ENCODE measurements around the gene HMGCS1. TPM values are rescaled to one million over a fixed set of nuclear protein-coding genes. Genes with fewer than 3 reads are reported as not detected.
"Not testable (repeated sequence)": the region's sequence is repeated elsewhere in the genome, so short reads cannot be mapped to it uniquely, and the experiment has no call there.

HMGCS1 gene
- total RNA-seq, 1 donor from 2014 or later, result 146 TPM

DNA sequence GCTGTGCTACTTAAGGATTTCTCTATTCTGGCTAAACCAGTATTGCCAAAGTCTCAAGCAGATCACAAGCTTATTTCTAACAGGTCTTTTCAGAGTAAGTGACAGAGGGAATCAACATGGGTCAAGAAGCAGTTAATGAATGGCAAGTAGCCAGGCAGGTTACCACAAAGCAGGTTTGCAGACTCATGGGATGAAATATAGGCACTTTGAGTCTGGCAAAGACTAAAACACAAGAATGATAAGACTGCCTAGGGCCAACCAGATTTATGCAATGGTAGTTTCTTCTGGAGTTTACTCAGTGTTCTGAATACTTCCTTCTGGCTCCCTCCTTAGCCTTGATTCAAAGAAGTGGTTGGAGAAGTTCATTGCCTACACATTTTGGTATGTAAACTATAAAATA is 3.6 kb downstream of the HMGCS1 start:
- Mint-ChIP-seq H3K27ac (ENCODE audit: unreplicated experiment) (peak overlapping the region; percentile 66), H3K9me3 (ENCODE audit: unreplicated experiment) (no peaks in the 10 kb centered on the region), H3K4me3 (ENCODE audit: unreplicated experiment) (peak overlapping the region; percentile 24), H3K36me3 (ENCODE audit: low read depth, unreplicated experiment) (no peaks in the 10 kb centered on the region), H3K4me1 (ENCODE audit: low read depth, unreplicated experiment) (peaks cover 52% of the 10 kb centered on the region), H3K27me3 (ENCODE audit: low read depth, unreplicated experiment) (no peaks in the 10 kb centered on the region)
- FAIRE-seq (no peak), DNase-seq (ENCODE audit: low read depth) (peak; percentile 21)
- Histone ChIP-seq H3K36me3 (ENCODE audit: insufficient read depth, low read length) (no peaks in the 10 kb centered on the region), H4K20me1 (ENCODE audit: insufficient read depth, low read length) (peaks cover 68% of the 10 kb centered on the region), H3K27me3 (ENCODE audit: insufficient read depth, low read length) (no peaks in the 10 kb centered on the region), H3K4me2 (ENCODE audit: low read length) (peak overlapping the region; percentile 30), H3K79me2 (ENCODE audit: insufficient read depth, low read length) (peaks cover 71% of the 10 kb centered on the region), H2AFZ (ENCODE audit: low read depth, low read length) (no peak overlapping the region), H3K27ac (ENCODE audit: low read depth, low read length) (no peak overlapping the region), H3K9ac (ENCODE audit: low read length) (no peak overlapping the region), H3K9me3 (ENCODE audit: insufficient read depth, low read depth, low read length) (no peaks in the 10 kb centered on the region), H3K4me3 (ENCODE audit: insufficient read depth, low read depth, low read length) (no peak overlapping the region), H3K4me1 (ENCODE audit: insufficient read depth, low read length) (peaks cover 14% of the 10 kb centered on the region)
- TF ChIP-seq, protein P1, sequence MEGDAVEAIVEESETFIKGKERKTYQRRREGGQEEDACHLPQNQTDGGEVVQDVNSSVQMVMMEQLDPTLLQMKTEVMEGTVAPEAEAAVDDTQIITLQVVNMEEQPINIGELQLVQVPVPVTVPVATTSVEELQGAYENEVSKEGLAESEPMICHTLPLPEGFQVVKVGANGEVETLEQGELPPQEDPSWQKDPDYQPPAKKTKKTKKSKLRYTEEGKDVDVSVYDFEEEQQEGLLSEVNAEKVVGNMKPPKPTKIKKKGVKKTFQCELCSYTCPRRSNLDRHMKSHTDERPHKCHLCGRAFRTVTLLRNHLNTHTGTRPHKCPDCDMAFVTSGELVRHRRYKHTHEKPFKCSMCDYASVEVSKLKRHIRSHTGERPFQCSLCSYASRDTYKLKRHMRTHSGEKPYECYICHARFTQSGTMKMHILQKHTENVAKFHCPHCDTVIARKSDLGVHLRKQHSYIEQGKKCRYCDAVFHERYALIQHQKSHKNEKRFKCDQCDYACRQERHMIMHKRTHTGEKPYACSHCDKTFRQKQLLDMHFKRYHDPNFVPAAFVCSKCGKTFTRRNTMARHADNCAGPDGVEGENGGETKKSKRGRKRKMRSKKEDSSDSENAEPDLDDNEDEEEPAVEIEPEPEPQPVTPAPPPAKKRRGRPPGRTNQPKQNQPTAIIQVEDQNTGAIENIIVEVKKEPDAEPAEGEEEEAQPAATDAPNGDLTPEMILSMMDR (IDR thresholded peaks at IDR 0.05; ENCODE audit: insufficient read depth, low read depth, low read length), result no peak
- no peak for TF ChIP-seq EZH2 (IDR thresholded peaks at IDR 0.05; ENCODE audit: insufficient read depth, low read length)

- no peak for TF ChIP-seq EZH2 (IDR thresholded peaks at IDR 0.05; ENCODE audit: insufficient read depth, low read length)
- TF ChIP-seq, protein P1 (IDR thresholded peaks at IDR 0.05; ENCODE audit: insufficient read depth, low read depth, low read length), result no peak
- Mint-ChIP-seq H3K27ac (ENCODE audit: unreplicated experiment) (peak overlapping the region; percentile 66), H3K4me3 (ENCODE audit: unreplicated experiment) (peak overlapping the region; percentile 30), H3K9me3 (ENCODE audit: unreplicated experiment) (no peaks in the 10 kb centered on the region), H3K4me1 (ENCODE audit: low read depth, unreplicated experiment) (peaks cover 48% of the 10 kb centered on the region), H3K27me3 (ENCODE audit: low read depth, unreplicated experiment) (no peaks in the 10 kb centered on the region), H3K36me3 (ENCODE audit: low read depth, unreplicated experiment) (no peaks in the 10 kb centered on the region)
- no peak overlapping the region for H3K9ac ChIP-seq (ENCODE audit: low read length)
- no peaks in the 10 kb centered on the region for H3K27me3 ChIP-seq (ENCODE audit: insufficient read depth, low read length)
- DNase-seq (ENCODE audit: low read depth) (no peak), FAIRE-seq (no peak)
- H3K27ac ChIP-seq (ENCODE audit: low read depth, low read length), result no peak overlapping the region
- H3K4me3 ChIP-seq (ENCODE audit: insufficient read depth, low read depth, low read length), result no peak overlapping the region
- peak overlapping the region; percentile 30 for H3K4me2 ChIP-seq (ENCODE audit: low read length)
- no peaks in the 10 kb centered on the region for H3K9me3 ChIP-seq (ENCODE audit: insufficient read depth, low read depth, low read length)
- peaks cover 76% of the 10 kb centered on the region for H3K79me2 ChIP-seq (ENCODE audit: insufficient read depth, low read length)
- H2AFZ ChIP-seq (ENCODE audit: low read depth, low read length), result no peak overlapping the region
- no peaks in the 10 kb centered on the region for H3K36me3 ChIP-seq (ENCODE audit: insufficient read depth, low read length)
- peaks cover 74% of the 10 kb centered on the region for H4K20me1 ChIP-seq (ENCODE audit: insufficient read depth, low read length)
- H3K4me1 ChIP-seq (ENCODE audit: insufficient read depth, low read length), result peaks cover 11% of the 10 kb centered on the region
Observed at GRCh38 chr5:43309122-43309521, 4.1 kb downstream of the HMGCS1 start.

- not testable (repeated sequence) for FAIRE-seq; H3K9me3 ChIP-seq (ENCODE audit: insufficient read depth, low read depth, low read length); H3K4me1 ChIP-seq (ENCODE audit: insufficient read depth, low read length); H3K27ac Mint-ChIP-seq (ENCODE audit: unreplicated experiment); H3K9me3 Mint-ChIP-seq (ENCODE audit: unreplicated experiment); H3K36me3 Mint-ChIP-seq (ENCODE audit: low read depth, unreplicated experiment); H3K4me2 ChIP-seq (ENCODE audit: low read length); H2AFZ ChIP-seq (ENCODE audit: low read depth, low read length); H3K9ac ChIP-seq (ENCODE audit: low read length); H3K27me3 Mint-ChIP-seq (ENCODE audit: low read depth, unreplicated experiment); H3K27me3 ChIP-seq (ENCODE audit: insufficient read depth, low read length); H3K4me3 ChIP-seq (ENCODE audit: insufficient read depth, low read depth, low read length); DNase-seq (ENCODE audit: low read depth); H3K36me3 ChIP-seq (ENCODE audit: insufficient read depth, low read length); H3K27ac ChIP-seq (ENCODE audit: low read depth, low read length); H3K4me3 Mint-ChIP-seq (ENCODE audit: unreplicated experiment)
- Histone ChIP-seq H4K20me1 (ENCODE audit: insufficient read depth, low read length) (peaks cover 85% of the 10 kb centered on the region), H3K79me2 (ENCODE audit: insufficient read depth, low read length) (peaks cover 86% of the 10 kb centered on the region)
- peaks cover 54% of the 10 kb centered on the region for H3K4me1 Mint-ChIP-seq (ENCODE audit: low read depth, unreplicated experiment)
Observed at GRCh38 chr5:43306954-43307353, 6.3 kb downstream of the HMGCS1 start.

Measured in astrocyte (in vitro differentiated cells and primary cell).